HFF-Myc (cell line): ENCODE results near the gene SIGLEC12.
"Not testable (repeated sequence)": the region's sequence is repeated elsewhere in the genome, so short reads cannot be mapped to it uniquely, and the experiment has no call there.

Experiments used
- DNase-seq: peaks from one replicate; pipeline ENCODE4 v3.0.0-alpha.2; 2011; ENCODE audit warnings: low read depth; ENCODE audit errors: extremely low read depth
- H3K4me3 ChIP-seq: replicated peaks from 2 replicates; pipeline ENCODE4 v1.5.1; 2011; ENCODE audit warnings: low read depth, mild to moderate bottlenecking, control low read depth, low read length
- CTCF ChIP-seq: IDR thresholded peaks from 2 replicates; pipeline ENCODE4 v1.5.1; 2012; ENCODE audit warnings: mild to moderate bottlenecking, low read depth, low read length, control low read depth; ENCODE audit errors: missing control alignments

Gene SIGLEC12

GRCh38 chr19:51503286-51503817, 1.8 kb upstream of the SIGLEC12 start:
- no peak for TF ChIP-seq CTCF
- H3K4me3 ChIP-seq, result no peak overlapping the region
- no peak for DNase-seq

GRCh38 chr19:51500931-51501330, 669 bp downstream of the SIGLEC12 start:
- DNase-seq, H3K4me3 ChIP-seq: not testable (repeated sequence)

- H3K4me3 ChIP-seq, result no peak overlapping the region
- TF ChIP-seq CTCF, result no peak
- DNase-seq, result no peak
Measured at GRCh38 chr19:51497666-51498065, 3.9 kb downstream of the SIGLEC12 start.

GRCh38 chr19:51493776-51494175, 7.8 kb downstream of the SIGLEC12 start:
- TF ChIP-seq CTCF, result no peak
- H3K4me3 ChIP-seq, result no peak overlapping the region
- DNase-seq, result no peak

- no peak overlapping the region for H3K4me3 ChIP-seq
- no peak for TF ChIP-seq CTCF
- no peak for DNase-seq
Measured at GRCh38 chr19:51491586-51491985, 10.0 kb downstream of the SIGLEC12 start.

- DNase-seq, result no peak
- TF ChIP-seq CTCF, result no peak
- no peak overlapping the region for H3K4me3 ChIP-seq
Measured at GRCh38 chr19:51490676-51491075, 10.9 kb downstream of the SIGLEC12 start.

GRCh38 chr19:51489113-51489512, 12.5 kb downstream of the SIGLEC12 start:
- DNase-seq, result no peak
- no peak for TF ChIP-seq CTCF
- no peak overlapping the region for H3K4me3 ChIP-seq

GRCh38 chr19:51488491-51488890, 13.1 kb downstream of the SIGLEC12 start:
- DNase-seq, result no peak
- no peak for TF ChIP-seq CTCF
- no peak overlapping the region for H3K4me3 ChIP-seq
